Measurements from ENCODE around the gene PPP1R3F. TPM values are rescaled to one million over a fixed set of nuclear protein-coding genes. Genes with fewer than 3 reads are reported as not detected.

The PPP1R3F gene
- total RNA-seq, 1 donor from 2014 or later: 7.4 TPM

DNA sequence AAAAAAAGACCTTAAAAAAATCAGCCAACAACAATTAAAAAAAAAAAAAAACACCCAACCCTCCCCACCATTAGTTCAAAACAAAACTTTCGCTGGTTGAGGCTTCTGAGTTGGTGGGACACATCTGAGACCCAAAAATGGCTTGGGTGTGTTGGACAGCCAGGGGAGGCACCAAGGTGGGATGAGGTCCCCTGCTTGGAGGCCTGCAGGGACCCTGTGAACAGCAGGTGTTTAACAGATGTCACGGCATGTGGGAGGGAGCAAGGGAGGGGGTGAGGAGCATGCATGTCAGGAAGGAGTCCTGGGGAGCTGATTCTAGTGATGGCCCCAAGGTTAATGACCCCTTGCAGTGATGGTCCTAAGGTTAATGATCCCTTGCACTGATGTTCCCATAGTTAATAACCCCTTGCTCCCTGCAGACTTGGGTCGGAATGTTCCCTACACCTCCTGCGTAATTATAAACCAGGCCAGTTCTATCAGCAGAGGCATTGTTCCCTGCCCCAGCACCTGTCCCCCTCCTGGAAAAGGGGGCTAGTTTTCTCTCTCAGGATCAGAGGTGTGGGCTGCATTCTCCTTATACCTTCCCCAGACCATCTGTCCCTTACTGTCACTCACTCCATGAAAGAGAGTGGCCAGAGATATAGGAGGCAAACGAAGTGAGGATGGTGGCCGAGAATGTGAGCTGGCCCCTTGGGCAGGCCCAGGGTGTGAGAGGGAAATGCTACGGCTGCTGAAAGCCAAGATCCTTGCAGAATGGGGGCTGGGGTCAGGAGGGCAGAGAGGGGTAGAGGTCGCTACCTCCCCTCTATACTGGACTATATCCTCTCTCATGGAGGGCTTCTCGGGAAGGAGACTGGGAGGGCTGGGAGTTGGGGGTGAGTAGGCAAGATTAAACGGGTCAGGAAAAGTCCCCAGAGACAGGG is 2.8 kb upstream of the PPP1R3F start:
- no peak overlapping the region for H3K4me3 Mint-ChIP-seq
- H3K27ac Mint-ChIP-seq: no peak overlapping the region
- ChIA-PET POLR2A (no interaction called here), CTCF (no interaction called here)
- no peak for TF ChIP-seq CTCF (IDR thresholded peaks at IDR 0.05)
- ATAC-seq (ENCODE audit: low read depth) (no peak), DNase-seq (no peak)
- H3K4me1 Mint-ChIP-seq: peaks cover 19% of the 10 kb centered on the region
- no peaks in the 10 kb centered on the region for H3K9me3 Mint-ChIP-seq
- peaks cover 8% of the 10 kb centered on the region for H3K36me3 Mint-ChIP-seq (ENCODE audit: low read depth)
- H3K27me3 Mint-ChIP-seq: no peaks in the 10 kb centered on the region
- intact Hi-C loops (cut with micrococcal nuclease): no loop called here

- DNase-seq (no peak), ATAC-seq (ENCODE audit: low read depth) (no peak)
- peaks cover 37% of the 10 kb centered on the region for H3K4me1 Mint-ChIP-seq
- H3K27me3 Mint-ChIP-seq: no peaks in the 10 kb centered on the region
- intact Hi-C loops (cut with micrococcal nuclease): loop anchor here (1.0 to 2.0 kb wide), 8 partner anchors 33 to 329 kb away; partner anchors contain the start of genes CCDC22, GRIPAP1 and SYP
- CTCF ChIA-PET: no interaction called here
- POLR2A ChIA-PET: interaction anchor here (0.7 to 2.0 kb wide), 21 partner anchors 9 to 532 kb away, joined by 3 to 23 read pairs (median 4); partner anchors contain the start of genes CCDC22, PLP2 and PQBP1
- TF ChIP-seq CTCF (IDR thresholded peaks at IDR 0.05): no peak
- peak overlapping the region; percentile 99 for H3K27ac Mint-ChIP-seq
- H3K9me3 Mint-ChIP-seq: no peaks in the 10 kb centered on the region
- H3K4me3 Mint-ChIP-seq: peak overlapping the region; percentile 93
- H3K36me3 Mint-ChIP-seq (ENCODE audit: low read depth): peaks cover 10% of the 10 kb centered on the region
Measured at GRCh38 chrX:49268702-49269009, 937 bp upstream of the PPP1R3F start.

DNA sequence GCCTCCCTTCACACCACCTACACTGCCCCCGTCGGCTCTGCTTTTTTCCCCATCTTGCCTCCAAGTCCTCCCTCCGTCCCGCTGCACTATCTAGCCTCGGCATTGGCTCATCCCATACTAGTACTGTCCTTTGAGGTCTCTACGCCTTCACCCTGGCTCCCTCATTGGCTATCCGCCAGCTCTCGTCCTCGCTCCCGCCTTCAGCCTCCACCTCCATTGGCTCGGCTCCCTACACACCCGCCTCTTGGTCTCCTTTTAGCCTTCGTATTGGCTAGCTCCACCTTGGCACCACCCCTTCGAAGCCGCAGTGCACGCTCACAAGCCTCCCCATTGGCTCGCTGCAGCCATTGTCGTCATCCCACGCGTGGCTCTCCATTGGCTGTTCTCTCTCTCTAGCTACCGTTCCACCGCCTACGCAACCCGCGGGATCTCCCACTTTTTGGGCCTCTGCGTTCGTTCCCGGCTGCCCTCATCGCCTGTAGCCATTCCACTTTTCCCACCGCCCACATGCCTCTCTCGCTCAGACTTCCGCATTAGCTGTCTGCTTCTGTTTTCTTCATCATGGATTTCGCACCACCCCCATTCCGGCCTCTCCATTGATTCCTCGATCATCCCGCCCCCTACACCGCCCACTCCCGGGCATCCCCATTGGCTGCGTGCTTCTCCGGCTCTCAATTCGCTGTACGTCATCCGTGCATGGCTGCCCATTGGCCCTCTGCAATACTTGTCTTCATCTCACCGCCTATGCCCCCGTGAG is 405 bp upstream of the PPP1R3F start:
- peak; percentile 86 for ATAC-seq (ENCODE audit: low read depth)
- DNase-seq: peak; percentile 76
- Mint-ChIP-seq H3K9me3 (no peaks in the 10 kb centered on the region), H3K4me1 (peaks cover 38% of the 10 kb centered on the region), H3K4me3 (peak overlapping the region; percentile 93), H3K27ac (peak overlapping the region; percentile 99), H3K36me3 (ENCODE audit: low read depth) (peaks cover 10% of the 10 kb centered on the region), H3K27me3 (no peaks in the 10 kb centered on the region)
- CTCF ChIA-PET: no interaction called here
- no peak for TF ChIP-seq CTCF (IDR thresholded peaks at IDR 0.05)
- POLR2A ChIA-PET: interaction anchor here (0.7 to 2.0 kb wide), 22 partner anchors 8 to 532 kb away, joined by 3 to 23 read pairs (median 4); partner anchors contain the start of genes CCDC22, PLP2 and PQBP1
- intact Hi-C loops (cut with micrococcal nuclease): loop anchor here (1.0 to 2.0 kb wide), 8 partner anchors 34 to 330 kb away; partner anchors contain the start of genes CCDC22, GRIPAP1 and SYP

GRCh38 chrX:49270249-49270921 is 792 bp downstream of the PPP1R3F start:
- no peak for DNase-seq
- intact Hi-C loops (cut with micrococcal nuclease): no loop called here
- ChIA-PET CTCF (no interaction called here), POLR2A (interaction anchor here (0.7 to 2.0 kb wide), 5 partner anchors 39 to 103 kb away, joined by 3 to 23 read pairs (median 3); no protein-coding TSS in a partner anchor)
- H3K4me1 Mint-ChIP-seq: peaks cover 49% of the 10 kb centered on the region
- no peaks in the 10 kb centered on the region for H3K27me3 Mint-ChIP-seq
- no peak for ATAC-seq (ENCODE audit: low read depth)
- H3K9me3 Mint-ChIP-seq: no peaks in the 10 kb centered on the region
- H3K27ac Mint-ChIP-seq: no peak overlapping the region
- peaks cover 14% of the 10 kb centered on the region for H3K36me3 Mint-ChIP-seq (ENCODE audit: low read depth)
- peak overlapping the region; percentile 28 for H3K4me3 Mint-ChIP-seq
- no peak for TF ChIP-seq CTCF (IDR thresholded peaks at IDR 0.05)
